Hair follicular keratinocyte (primary cell): ENCODE data around the gene UQCRC1. TPM values are rescaled to one million over a fixed set of nuclear protein-coding genes. Genes with fewer than 3 reads are reported as not detected.

Source experiments
- total RNA-seq: library from RNA; depleted of rRNA; stranded (reverse); fragments of >200 nt; gene quantifications from 2 replicates; pipeline ENCODE4 v1.2.3, GENCODE V29; 2015

Gene UQCRC1
- total RNA-seq, result 599 and 603 TPM in 2 replicates

DNA sequence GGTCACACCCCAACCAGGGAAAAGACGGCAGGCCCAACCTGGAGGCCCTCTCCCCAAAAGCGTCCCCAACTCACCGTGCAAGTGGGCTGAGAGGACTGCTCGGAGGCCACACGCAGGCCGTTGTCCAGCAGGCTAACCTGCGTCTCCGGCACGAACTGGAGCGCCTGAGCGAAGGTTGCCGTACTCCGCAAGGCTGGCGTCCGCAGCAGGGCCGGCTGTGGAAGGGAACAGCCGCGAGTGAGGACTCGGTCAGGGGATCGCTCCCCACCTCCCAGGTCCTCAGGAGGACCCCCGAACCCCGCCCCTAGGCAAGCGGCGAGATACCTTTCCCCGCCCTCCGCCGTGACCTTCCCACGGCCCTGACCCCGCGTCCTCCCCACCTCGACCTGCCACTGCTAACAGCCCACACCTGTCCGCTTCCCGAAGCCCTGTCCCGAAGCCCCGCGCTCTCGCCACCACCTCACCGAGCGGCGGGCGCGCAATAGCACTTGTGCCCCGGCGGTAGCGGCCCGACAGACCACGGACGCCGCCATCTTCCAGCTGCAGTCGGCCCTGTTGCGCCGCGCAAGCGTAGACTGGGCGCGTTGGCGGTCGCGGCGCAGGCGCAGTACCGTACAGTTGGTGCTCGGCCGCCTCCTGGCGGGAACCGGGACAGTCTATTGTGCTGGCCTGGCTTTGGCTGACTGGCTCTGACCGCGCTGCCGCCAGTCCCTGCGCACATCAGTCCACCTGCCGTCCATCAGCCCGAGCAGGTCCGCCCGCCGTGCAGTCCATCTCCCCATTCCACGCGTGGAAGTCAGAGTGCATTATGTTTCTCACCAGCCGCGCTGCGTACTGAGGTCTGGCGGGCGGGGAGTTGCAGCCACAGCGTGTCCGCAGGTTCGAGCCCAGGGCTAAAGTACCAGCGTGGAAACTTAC, at the start of gene UQCRC1:
UQCRC1 (minus strand) TSS at position 559 of the 918 bp plus-strand sequence; CDS start at position 533, 26 bp downstream.

DNA sequence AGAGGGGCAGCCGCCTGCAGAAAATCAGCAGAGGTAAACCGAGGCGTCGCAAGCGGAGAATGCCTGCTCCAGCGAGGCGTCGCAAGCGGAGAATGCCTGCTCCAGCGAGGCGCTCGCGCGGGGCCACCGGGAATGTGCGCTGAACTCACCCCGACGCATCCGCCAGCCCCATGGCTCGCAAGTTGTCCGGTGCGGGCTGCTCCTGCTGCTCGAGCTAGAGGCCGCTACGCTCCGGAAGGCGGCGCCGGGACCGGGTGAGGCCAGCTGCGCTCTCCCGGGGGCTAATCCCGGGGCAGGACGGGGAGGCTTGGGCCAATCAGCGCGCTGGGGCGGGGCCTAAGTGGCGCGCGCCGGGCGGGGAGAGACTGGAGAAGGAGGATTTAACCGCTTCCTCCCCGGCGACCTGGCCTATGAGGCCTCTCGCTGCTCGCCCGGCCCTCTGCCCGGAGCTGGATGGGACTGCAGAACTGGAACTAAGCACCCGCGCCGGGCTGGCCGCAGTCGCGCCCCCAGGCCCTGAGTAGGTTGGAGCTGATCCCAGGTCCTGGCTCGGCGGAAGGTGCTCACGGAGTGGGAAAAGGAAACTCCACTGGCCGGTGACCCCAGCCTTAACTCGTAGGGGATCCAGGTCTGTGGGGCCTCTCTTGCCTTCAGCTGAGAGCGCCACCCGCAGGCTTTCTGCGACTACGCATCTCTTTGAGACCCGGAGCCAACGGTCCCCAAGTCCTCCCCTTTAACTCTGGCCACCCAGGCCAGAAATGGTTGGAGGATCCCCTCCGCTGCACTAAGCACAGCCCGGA, 26.0 kb upstream of the UQCRC1 start, which contains the start of gene SLC26A6:
SLC26A6 (minus strand) TSS at position 240 of the 800 bp plus-strand sequence; CDS start at position 172, 68 bp downstream.

DNA sequence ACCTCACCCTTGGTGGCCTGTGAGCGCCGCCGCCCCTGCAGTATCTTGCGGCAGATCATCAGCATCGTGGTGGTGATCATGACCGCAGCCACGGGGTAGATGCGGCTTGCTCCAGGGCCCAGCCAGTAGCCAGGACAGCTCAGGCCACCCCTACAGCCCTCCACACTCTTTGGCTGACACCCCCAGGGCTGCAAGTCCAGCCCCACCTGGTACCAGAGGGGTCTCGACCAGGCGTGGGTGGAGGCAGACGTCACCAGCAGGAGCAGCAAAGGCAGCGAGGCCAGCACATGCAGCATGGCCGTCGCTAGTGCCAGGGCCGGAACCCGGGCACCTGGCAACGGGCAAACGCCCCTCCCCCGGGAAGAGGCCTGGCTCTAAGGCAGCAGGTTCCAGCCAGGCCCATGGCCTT, 12.0 kb upstream of the UQCRC1 start, which contains the start of gene TMEM89:
TMEM89 (minus strand) TSS at position 309 of the 409 bp plus-strand sequence; CDS start at position 296, 13 bp downstream.

DNA sequence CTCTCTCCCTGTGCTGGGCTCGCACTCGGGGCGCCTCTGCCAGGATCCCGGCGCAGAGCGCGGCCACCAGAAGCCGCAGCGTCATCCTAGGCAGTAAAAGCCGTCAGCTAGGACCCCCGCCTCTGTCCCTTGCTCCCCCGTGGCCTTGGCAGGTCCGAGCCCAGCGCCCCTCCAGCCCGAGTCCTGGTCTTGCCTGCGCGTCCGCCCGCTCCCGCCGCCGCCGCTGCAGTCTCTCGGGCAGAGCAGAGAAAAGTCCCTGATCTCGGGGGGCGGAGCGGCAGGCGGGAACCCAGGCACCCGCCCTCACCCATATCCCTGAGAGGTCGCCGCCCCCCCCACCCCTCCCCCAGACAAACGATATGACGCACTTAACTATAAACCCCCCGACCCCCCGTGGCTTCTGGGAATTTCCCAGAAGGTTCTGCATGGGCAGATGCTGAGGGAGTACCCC, 14.3 kb downstream of the UQCRC1 start, which contains the start of gene COL7A1:
COL7A1 (minus strand) TSS at position 255 of the 451 bp plus-strand sequence; CDS start at position 85, 170 bp downstream.

DNA sequence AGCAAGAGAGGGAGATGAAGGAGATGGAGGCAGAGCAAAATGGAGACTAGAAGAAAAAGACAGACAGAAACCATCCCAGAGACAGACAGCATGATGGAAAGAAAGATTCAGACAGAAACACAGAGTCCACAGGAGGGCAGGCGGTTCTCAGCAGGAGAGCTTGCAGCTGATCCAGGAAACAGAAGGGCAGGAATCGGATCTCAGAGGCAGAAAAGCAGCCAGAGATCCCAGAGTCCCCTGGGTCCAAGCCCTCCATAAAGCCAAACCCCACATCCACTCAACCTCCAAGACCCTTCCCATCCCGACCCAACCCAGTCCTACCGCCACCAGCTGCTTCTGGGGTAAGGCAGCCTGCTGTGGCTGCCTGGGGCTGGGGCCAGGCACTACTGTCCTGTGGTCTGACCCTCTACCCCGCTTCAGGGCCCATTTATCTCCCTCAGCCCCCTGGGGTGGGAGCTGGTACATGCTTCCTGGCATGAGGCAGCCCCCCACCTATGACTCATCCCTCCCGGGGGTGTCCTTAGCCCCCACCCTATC, 46.0 kb downstream of the UQCRC1 start, which contains the start of gene UCN2:
UCN2 (minus strand) TSS at position 400 of the 537 bp plus-strand sequence. CDS start 657 bp downstream, outside the sequence.

DNA sequence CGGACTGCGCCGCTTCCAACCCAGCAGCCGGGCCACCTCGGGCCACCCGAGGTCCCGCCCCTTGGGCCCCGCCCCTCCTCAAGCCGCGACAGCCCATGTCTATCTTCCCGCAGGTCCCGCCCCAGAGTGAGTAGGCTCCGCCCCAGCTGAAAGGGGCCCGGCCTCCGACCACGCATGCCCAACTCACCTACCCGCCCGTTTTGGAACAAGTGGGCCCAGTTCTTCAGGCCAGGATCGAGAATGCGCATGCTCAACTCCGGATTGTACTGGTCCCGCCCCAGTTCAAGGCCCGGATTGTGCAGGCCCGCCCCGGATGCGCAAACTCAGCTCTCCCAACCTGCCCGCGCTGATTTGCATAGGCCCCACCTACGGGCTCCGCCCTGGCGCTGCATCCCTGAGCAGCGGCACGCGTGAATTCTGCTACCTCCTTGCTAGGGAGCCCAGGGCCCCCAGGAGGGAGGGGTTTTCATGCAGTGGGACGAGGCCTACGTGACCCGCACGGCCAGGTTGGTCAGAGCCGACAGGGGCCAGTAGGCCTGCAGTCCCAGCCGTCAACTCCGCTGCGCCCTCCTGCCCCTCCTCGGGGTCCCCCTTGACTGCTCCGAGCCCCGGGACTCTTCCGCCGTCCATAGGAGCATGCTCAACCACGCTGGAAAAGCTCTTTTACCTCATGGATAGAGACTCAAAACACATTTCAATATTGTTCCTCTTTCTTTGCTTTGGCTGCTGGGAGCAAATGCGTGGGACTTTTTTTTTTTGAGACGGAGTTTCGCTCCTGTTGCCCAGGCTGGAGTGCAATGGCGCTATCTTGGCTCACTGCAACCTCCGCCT, 52.4 kb downstream of the UQCRC1 start, which contains the start of gene PFKFB4:
PFKFB4 (minus strand) TSS at position 8 of the 831 bp plus-strand sequence. CDS start 26 bp downstream, outside the sequence.

Other genes starting within 250 kb of the UQCRC1 start
- not detected in 2 replicates for gene FBXW12, start 237.4 kb downstream of the UQCRC1 start, total RNA-seq
- gene PLXNB1, start 179.6 kb downstream of the UQCRC1 start, total RNA-seq, result 49.2 and 84.9 TPM in 2 replicates
- 30.1 and 39.5 TPM in 2 replicates for gene CCDC51, start 169.5 kb downstream of the UQCRC1 start, total RNA-seq
- 383 and 572 TPM in 2 replicates for gene TMA7, start 169.4 kb downstream of the UQCRC1 start, total RNA-seq
- gene ATRIP, start 162.9 kb downstream of the UQCRC1 start, total RNA-seq, result 5.0 and 10.8 TPM in 2 replicates
- gene SHISA5, start 105.5 kb downstream of the UQCRC1 start, total RNA-seq, result 173 and 174 TPM in 2 replicates
- 10.7 and 12.0 TPM in 2 replicates for gene PFKFB4, start 52.8 kb downstream of the UQCRC1 start, total RNA-seq
- 6.1 and 6.7 TPM in 2 replicates for gene UCN2, start 45.9 kb downstream of the UQCRC1 start, total RNA-seq
- gene COL7A1, start 14.3 kb downstream of the UQCRC1 start, total RNA-seq, result 121 and 323 TPM in 2 replicates
- not detected in 2 replicates for gene TMEM89, start 12.1 kb upstream of the UQCRC1 start, total RNA-seq
- gene SLC26A6, start 25.8 kb upstream of the UQCRC1 start, total RNA-seq, result 52.5 and 53.9 TPM in 2 replicates
- gene CELSR3, start 53.2 kb upstream of the UQCRC1 start, total RNA-seq, result 1.0 and 1.1 TPM in 2 replicates
- gene NCKIPSD, start 76.3 kb upstream of the UQCRC1 start, total RNA-seq, result 15.8 and 19.2 TPM in 2 replicates
- 53.0 and 55.1 TPM in 2 replicates for gene IP6K2, start 107.6 kb upstream of the UQCRC1 start, total RNA-seq
- 26.9 and 29.5 TPM in 2 replicates for gene PRKAR2A, start 238.2 kb upstream of the UQCRC1 start, total RNA-seq